NCI-H2171 (cell line): ENCODE results near the gene ALG14.
"Not testable (repeated sequence)": the region's sequence is repeated elsewhere in the genome, so short reads cannot be mapped to it uniquely, and the experiment has no call there.

Source experiments
- DNase-seq: peaks from one replicate; lab custom pipeline; 2025; lab: John Stamatoyannopoulos, UW

ALG14 gene

DNA sequence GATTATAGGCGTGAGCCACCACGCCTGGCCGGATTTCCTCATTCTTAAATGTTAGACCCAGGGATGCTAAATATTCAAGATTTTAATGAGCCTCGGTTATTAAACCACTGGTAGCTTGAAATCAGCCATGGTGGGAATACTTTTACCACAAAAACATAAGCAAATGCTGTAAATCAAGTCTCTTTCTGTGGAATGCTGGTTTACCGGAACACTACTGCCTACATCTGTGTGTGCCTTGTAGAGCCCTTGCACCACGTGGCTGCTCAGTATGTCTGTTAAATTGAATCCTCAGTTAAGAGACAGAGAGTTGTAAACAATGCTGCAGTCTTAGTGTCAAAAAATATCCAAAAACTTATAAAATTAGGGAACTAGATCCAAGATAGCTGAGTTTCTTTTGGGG, 119.0 kb downstream of the ALG14 start:
- no peak for DNase-seq

DNA sequence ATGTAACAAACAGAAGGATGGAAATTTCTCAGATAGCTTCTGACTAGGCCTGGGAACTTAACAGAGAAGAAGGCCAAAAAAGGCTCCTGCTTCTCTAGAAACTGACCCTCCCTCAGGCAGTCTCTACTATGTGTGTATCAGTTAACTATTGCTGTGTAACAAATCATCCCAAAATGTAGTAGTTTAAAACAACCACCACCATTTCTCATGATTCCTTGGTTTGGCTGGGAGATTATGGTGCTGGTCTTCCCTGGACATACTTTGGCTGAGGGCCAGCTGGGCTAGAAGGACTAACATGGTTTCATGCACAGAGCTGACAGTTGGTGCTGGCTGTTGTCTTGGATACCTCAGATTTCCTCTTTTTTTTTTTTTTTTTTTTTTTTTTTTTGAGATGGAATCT, 119.6 kb downstream of the ALG14 start:
- no peak for DNase-seq

DNA sequence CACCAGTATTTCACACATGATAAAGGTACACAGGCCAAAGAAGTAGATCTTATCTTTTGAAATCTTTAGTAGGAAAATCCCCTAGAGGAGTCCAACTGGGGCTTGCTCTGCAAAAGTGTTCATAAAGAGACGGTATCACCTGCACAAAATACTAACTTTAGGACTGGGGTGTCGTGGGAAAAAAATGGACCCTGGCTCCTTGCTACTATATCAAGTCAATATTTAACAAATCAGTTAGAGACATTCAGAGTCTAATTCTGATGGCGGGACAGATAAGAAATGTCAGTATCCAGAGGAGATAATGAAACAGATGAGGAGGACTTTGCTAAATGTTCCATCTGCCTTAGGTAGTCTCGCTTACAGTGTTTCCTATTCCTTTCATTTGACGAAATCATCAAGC, 120.2 kb downstream of the ALG14 start:
- no peak for DNase-seq

DNA sequence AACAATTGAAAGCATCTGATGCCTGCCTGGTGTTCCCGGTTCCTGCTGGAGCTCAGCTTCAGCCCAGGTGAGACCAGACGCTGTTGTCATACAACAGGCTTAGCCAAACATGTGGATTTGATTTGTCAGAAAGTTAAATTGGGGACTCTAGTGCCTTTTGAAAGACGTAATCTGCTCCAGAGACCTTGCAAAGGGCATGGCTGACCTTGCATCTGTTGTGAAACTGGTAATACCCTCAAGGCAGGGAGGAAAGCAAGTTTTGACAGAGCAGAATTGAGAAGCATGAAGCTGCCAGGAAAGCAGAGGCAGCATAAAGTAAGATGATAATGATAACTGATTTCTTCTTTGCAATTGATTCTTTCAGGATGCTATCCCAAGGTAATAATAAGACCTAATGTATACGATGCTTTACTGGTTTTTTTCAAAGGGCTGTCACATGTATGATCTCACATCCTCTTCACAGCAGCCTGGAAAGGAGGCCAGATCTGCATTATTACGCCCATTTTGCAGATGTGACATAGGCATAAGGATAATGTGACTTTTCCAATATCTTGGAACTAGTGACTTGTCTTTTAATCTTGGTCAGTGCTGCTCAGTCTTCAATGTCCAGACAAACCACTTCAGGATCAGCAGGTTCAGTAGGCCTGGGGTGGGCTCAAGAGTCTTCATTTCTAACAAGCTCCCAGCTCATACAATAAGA, 121.1 kb downstream of the ALG14 start:
- no peak for DNase-seq

DNA sequence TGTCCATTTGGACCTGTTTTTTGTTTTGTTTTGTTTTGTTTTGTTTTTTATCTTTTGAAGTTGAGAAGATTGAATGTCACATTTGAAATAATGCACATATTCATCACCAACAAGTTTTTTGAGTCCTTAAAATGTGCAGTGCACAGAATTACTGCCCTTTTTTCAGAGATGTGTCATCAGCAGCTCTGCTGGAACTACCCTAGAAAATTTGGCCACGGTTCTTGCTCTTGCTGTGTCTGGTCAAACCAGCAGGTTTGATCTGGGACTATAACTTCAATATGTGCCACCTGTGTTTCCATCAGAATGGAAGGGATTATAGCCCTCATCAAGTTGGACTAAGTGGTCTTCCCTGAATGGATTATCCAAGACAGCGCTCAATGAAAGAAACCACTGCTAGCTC, 121.7 kb downstream of the ALG14 start:
- DNase-seq, result no peak

DNA sequence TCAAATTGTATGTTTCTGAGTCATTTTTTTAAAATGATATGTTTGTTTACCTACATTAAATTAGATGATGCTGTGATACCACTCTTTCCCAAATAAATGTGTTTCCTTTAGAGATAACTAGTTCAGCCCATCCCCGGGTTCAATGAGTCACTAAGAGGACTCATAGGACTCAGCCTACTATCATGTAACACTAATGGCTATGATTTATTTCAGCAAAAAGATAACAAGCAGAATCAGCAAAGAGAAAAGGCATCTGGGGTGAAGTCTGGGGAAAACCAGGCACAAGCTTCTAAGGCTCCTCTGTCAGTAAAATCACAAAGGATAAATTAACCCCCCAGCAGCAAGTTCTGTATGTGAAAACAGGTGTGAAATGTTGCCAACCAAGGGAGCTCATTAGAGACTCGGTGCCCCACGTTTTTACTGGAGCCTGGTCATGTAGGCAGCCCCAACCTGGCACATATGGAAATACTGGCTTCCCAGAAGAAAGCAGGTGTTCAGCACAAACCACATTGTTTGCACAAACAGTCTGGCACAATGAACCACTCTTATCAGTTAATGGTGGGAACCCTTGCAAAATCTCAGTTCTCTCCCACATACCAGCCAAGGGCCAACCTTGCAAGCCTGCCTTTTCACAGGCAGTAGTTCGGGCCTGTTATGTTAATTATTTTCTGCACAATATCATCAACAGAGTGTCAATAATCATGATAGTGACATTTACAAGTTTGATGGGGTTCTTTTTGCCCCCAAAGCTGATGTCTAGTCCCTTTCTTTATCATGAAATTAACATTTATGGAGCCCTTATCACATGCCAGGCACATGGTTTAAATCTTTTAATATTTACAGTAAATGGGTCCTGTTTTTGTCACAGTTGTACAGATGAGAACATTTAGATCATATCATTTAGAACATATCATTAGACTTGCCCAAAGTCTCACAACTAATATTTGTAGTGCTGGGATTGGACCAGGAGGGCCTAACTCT, 122.8 kb downstream of the ALG14 start:
- DNase-seq, result peak; percentile 58

DNA sequence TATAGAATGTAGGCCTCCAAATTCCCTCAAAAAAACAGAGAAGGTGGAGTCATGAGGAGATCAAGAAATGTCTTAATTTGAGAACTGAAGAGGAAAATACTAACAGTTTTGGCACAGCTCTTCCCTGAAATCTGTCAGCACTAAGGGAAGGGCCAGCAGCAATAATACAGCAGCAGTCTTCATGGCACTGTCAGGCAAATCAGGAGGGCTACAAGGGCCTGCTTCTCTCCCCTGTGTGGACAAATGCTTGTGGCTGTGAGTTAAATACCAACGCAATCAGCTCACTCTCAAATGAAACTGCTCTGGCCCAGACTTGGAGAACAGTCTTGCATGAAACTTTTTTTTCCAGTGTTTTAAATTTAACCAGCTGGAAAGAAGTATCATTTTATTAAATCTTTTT, 125.3 kb downstream of the ALG14 start:
- DNase-seq, result no peak

DNA sequence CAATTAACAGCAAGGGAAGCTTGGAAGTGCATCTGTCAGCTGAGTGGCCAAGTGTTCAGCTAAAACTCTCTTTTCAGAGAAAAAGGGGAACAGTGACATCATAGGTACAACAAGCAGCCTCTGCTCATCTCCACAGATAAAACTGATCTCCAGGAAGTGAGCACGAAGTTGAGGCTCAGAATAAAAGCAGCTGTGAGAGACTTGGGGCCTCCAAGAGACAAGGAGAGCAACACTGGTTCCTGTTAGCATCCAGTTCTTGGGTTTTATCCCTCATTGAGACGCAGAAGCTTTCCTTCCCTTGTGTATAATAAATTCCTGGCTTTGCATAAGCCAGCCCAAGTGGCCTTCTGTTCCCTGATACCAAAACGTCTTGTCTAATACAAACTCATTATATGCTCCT, 125.9 kb downstream of the ALG14 start:
- no peak for DNase-seq

DNA sequence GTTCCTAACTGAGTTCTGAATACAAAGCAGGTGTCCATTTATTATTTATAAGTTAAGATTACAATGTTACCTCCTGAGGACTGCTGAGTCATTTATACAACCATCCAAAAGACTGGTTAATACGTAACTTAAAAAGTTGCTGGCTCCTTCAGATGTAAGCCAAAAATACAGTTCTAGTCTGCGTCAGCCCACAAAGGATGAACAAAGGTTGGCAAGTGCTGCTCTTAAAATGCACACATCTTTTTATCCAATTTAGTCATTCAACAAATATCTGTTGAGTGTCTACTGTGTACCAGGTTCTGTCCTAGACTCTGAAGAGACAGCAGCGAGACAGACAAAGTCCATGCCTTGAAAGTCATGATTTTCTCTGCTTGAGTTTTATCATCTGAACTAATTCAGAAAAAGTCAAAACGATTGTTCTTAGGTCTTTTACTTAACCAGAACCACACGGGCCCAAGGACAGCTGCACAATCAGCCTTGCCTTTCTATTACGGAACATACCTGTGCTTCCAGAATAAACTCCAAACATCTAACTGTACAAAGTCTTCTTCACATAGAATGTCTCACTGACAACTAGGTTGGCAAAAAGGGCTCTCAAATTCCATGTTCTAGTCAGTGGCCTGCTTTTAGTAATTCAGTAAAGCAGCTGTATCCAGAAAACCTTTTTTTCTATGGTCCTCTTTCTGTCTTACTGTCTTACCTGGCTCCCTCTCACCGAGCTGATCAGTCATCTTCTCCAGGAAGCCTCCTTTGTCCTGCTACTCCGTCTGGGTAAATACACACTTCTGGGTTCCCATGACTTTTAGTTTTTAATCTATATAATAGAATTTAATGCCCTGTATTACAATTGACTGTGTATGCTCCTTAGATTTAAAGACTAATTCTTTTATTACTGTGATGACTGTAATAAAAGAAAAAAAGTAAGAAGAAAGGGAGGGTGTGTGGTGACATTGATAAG, 130.3 kb downstream of the ALG14 start:
- DNase-seq, result no peak

DNA sequence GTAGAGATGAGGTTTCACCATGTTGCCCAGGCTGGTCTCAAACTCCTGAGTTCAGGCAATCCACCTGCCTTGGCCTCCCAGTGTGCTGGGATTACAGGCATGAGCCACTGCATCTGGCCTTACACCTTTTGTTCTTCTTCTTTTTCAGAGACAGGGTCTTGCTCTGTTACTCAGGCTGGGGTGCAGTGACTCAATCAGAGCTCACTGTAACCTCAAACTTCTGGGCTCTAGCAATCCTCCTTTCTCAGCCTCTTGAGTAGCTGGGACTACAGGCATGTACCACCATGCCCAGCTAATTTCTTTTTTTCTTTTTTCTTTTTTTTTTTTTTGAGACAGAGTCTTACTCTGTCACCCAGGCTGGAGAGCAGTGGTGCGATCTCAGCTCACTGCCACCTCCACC, 131.3 kb downstream of the ALG14 start:
- not testable (repeated sequence) for DNase-seq

DNA sequence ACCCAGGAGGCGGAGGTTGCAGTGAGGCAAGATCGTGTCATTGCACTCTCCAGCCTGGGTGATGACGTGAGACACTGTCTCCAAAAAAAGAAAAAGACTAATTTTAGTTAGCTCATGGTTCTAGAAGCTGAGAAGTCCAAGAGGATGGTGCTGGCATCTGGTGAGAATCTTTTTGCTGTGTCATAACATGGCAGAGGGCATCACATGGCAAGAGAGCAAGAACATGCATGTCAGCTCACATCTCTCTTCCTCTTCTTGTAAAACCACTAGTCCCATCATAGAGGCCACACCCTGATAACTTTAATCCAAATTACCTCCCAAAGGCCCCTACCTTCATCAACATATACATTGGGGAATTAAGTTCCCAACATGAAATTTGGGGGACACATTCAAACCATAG, 132.0 kb downstream of the ALG14 start:
- DNase-seq, result no peak

DNA sequence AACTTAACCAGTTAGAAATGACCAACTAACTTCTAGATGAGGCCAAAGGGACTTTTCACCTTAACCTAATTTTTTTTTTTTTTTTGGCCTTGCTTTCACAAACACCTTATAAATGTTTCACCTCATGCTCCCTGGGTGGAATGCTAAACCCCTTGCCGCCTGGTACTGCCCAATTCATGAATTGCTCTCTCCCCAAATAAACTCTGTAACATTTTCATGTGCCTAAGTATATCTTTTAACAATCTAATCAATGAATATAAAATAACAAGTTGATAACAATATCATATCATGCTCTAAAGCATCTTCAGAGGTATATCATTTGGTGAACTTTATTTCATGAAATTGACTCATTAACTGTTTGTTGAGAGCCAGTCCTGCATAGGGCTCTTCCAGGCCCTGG, 134.9 kb downstream of the ALG14 start:
- DNase-seq, result no peak

DNA sequence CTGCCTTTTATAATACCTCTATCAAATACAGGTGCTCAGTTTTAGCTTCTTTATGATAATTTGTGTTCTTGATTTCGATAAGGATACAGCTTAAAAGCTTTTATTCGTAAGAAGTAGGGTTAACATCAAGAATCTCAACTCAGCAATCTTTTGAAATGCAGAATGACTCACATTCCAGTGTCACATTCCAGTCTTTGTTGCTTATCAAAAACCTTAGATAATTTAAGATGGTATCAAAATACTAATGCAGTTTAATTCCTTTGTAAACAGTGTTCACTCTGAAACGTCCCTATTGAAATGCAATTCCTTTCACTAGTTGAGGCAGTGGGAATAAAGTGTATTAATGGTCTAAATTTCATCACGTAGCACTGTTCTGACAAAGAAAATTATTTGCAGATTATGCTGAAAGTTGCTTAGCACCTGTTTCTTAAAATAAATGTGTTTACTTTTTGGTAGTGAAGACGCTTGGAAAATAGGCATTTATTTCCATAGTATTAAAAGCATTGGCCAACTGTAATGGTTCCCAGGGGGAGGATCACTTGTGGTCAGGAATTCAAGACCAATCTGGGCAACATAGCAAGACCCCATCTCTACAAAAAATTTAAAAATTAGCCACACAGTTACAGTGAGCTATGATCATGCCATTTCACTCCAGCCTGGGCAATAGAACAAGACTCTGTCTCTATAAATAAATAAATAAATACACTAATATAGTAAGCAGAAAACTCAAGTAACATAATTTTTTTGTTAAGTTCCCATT, 135.7 kb downstream of the ALG14 start:
- DNase-seq, result no peak

DNA sequence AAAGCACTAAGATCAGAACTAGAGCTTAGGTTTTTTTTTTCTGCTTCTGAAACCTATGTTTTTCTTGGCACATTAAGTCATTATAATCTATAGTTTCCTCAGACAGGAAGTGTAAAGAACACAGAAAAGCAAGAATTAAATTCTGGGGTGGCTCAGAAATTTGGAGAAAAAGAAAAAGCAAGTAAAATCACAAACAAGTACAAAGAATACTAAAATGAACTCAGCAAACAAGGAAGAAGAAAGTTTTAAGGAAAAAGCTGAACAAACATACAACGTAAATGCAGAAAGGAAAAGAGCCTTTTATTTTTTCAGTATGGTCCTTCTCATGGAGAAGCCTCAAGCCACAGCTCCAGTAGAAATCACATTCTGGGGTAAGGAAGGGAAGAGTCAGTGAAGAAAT, 137.3 kb downstream of the ALG14 start:
- DNase-seq, result no peak

DNA sequence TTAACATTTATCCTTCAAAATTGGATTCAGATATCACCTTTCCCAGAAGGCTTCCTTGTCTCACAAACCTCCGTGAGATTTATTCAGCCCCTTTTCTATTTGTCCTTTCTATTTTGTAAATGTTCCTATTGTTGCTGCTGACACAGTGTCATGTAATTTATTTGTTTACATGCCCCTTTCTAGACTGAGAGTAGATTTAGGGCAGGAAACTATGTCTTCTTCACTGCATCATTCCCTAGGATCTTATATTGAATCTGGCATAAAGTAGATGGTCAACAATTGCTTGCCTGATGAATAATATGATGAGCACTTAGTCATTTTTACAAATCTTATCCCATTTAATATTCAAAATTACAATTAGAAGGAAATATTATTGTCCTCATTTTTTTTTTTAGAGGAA, 137.7 kb downstream of the ALG14 start:
- DNase-seq, result no peak

DNA sequence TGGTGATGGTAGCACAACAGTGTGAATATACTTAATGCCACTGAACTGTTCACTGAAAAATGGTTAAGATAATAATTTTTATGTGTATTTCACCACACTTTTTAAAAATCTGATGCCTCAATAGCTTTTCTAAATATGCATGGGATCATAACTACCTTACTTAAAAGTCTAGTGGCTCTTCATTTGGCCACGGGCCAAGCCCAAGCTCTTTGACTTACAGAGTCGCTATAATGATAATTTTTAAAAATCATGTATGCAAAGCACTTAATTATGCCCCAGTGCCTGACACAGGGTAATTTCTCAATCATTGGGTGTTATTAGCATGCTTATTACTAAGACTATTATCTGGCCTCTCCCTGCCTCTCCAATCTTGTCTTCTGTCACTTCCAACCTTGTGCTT, 138.2 kb downstream of the ALG14 start:
- no peak for DNase-seq

DNA sequence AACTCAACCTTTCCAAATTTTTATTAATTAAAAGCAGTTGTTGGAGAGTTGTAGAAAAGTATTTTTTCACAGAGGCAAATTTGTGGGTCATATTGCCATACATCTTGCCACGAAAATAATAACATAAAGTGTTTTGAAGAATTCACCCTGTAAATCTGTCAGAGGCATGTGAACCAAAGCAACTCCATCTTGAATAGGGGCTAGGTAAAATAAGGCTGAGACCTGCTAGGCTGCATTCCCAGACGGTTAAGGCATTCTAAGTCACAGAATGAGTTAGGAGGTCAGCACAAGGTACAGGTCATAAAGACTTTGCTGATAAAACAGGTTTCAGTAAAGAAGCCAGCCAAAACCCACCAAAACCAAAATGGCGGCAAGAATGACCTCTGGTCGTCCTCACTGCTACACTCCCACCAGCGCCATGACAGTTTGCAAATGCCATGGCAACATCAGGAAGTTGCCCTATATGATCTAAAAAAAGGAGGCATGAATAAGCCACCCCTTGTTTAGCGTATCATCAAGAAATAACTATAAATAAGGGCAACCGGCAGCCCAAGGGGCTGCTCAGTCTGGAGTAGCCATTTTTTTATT, 141.4 kb downstream of the ALG14 start:
- DNase-seq, result no peak

DNA sequence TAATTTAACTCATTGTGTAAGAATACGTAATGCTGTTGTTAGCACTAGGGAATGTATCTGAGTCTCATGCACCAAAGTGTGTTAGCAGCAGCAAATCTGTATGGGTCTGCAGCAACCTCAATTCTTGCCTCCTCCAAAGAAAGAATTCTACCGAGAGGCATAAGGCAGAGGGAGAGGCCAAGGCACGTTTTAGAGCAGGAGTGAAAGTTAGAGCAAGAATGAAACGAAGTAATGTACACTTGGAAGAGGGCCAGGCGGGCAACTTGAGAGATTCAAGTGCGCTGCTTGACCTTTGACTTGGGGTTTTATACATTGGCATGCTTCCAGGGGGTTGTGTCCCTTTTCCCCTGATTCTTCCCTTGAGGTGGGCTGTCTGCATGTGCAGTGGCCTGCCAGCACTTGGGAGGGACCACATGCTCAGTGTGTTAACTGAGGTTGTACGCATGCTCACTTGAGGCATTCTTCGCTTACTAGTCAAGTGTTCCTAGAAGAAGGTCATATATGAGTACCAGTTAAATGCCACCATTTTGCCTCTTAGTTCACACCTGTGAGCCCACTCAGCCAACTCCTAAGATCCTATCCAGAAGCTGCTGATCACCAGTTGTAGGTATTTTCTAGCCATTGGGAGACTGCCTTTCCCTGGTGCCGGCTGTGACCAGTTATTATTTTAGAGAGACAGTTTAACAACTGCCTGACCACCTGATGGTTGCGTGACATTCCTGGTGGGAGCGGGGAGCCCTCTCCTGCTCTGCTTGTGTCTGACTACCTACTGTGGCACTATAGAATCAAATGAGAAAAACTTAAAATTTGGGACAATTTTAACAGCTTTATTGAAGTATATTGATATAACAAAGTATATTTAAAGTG, 143.2 kb downstream of the ALG14 start:
- DNase-seq, result no peak

DNA sequence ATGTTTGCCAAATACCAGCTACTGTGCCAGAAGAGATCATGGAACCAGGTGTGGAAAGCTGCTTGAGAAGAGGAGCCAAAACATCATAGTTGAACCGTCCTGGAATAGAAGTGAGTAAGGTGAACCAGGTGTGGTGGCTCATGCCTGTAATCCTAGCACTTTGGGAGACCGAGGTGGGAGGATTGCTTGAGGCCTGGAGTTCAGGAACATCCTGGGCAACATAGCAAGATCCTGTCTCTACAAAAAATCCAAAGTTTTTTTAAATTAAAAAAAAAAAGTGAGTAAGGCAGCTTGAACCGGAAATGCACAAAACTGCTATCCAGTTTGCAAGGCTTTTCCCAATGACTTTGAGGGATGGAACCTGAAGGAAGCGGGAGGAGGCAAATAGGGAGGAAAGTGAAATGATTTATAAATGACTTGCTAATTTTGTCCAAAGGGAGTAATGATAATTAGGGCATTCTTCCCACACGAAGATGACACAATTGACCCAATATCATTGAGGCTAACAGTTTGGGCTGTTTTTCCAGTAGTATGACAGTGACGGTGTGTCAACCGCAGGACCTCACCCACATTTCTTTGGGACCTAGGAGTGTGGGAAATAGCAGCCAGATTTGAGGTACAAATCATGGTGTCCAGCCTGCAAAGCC, 144.3 kb downstream of the ALG14 start:
- no peak for DNase-seq
